Cardiac muscle cell (in vitro differentiated cells and primary cell): Measurements from ENCODE around the gene ERC2. TPM values are rescaled to one million over a fixed set of nuclear protein-coding genes. Genes with fewer than 3 reads are reported as not detected.
A peak's percentile ranks its signal among the peaks of the same experiment; 100 is the strongest.
"Not testable (repeated sequence)": the region's sequence is repeated elsewhere in the genome, so short reads cannot be mapped to it uniquely, and the experiment has no call there.

Experiments
- DNase-seq, 2 donors: peaks; one replicate each; pipeline versions ENCODE4 v3.0.0 to v3.0.0-alpha.2; 2010 to 2017; ENCODE audit warnings: low read depth in 1 of 2, low spot score in 1 of 2
- H3K27ac ChIP-seq: fragments of 200-600 bp; sonication (generic); 2 replicates; pipeline ENCODE4 v1.5.1; 2016
- H3K27me3 ChIP-seq: fragments of 200-600 bp; sonication (generic); 2 replicates; pipeline ENCODE4 v1.6.0; 2016; ENCODE audit warnings: control low read depth
- H3K36me3 ChIP-seq: fragments of 200-600 bp; sonication (generic); 2 replicates; pipeline ENCODE4 v1.5.1; 2016; ENCODE audit warnings: control low read depth
- H3K4me1 ChIP-seq: fragments of 200-600 bp; sonication (generic); 2 replicates; pipeline ENCODE4 v1.8.1; 2017; ENCODE audit warnings: low read depth, mild to moderate bottlenecking, mixed run types
- H3K4me3 ChIP-seq: fragments of 200-600 bp; sonication (generic); 2 replicates; pipeline ENCODE4 v1.5.1; 2016; ENCODE audit warnings: mild to moderate bottlenecking
- H3K9me3 ChIP-seq: fragments of 200-600 bp; sonication (generic); 2 replicates; pipeline ENCODE4 v1.5.1; 2017; ENCODE audit warnings: low read depth, mild to moderate bottlenecking, control low read depth
- CTCF ChIP-seq: IDR thresholded peaks from 2 replicates; pipeline ENCODE4 v1.5.1; 2012; ENCODE audit warnings: low read depth, mild to moderate bottlenecking, low read length
- polyA plus RNA-seq: library from polyadenylated mRNA; unstranded; fragments of >200 nt; fragmentation: Nextera tagmentation; extraction: Ambion mirVana; gene quantifications from 2 replicates; pipeline ENCODE4 v1.2.1, GENCODE V29; 2016
- total RNA-seq: library from RNA; depleted of rRNA; stranded (reverse); fragments of >200 nt; gene quantifications from 2 replicates; pipeline ENCODE4 v1.2.3, GENCODE V29; 2016

ERC2 gene
- total and polyA plus RNA-seq, 2 experiments from 2014 or later: 18.1 to 29.0 TPM

- Histone ChIP-seq H3K9me3 (no peaks in the 10 kb centered on the region), H3K4me1 (no peaks in the 10 kb centered on the region), H3K27me3 (no peaks in the 10 kb centered on the region), H3K36me3 (no peaks in the 10 kb centered on the region), H3K4me3 (no peak overlapping the region), H3K27ac (no peak overlapping the region)
- no peak for DNase-seq
- TF ChIP-seq CTCF: no peak
These were observed 962.5 kb downstream of the ERC2 start for GRCh38 chr3:55505776-55506175.

- H3K27ac ChIP-seq, H3K4me1 ChIP-seq, H3K9me3 ChIP-seq, H3K27me3 ChIP-seq, H3K36me3 ChIP-seq, H3K4me3 ChIP-seq: not testable (repeated sequence)
- DNase-seq: peak; percentile 23 to 49
- peak; percentile 26 for TF ChIP-seq CTCF
These were observed 963.2 kb downstream of the ERC2 start for GRCh38 chr3:55505102-55505501.

- DNase-seq: peak in 1 of 2 donors; percentile 5
- Histone ChIP-seq H3K9me3 (no peaks in the 10 kb centered on the region), H3K4me1 (no peaks in the 10 kb centered on the region), H3K4me3 (no peak overlapping the region), H3K36me3 (no peaks in the 10 kb centered on the region), H3K27ac (no peak overlapping the region), H3K27me3 (no peaks in the 10 kb centered on the region)
- no peak for TF ChIP-seq CTCF
These were observed 966.4 kb downstream of the ERC2 start for GRCh38 chr3:55501905-55502304.

GRCh38 chr3:55500555-55501330 lies 967.5 kb downstream of the ERC2 start:
- no peaks in the 10 kb centered on the region for H3K36me3 ChIP-seq
- no peaks in the 10 kb centered on the region for H3K9me3 ChIP-seq
- no peak overlapping the region for H3K27ac ChIP-seq
- no peaks in the 10 kb centered on the region for H3K27me3 ChIP-seq
- no peak overlapping the region for H3K4me3 ChIP-seq
- TF ChIP-seq CTCF: no peak
- no peaks in the 10 kb centered on the region for H3K4me1 ChIP-seq
- peak in 1 of 2 donors; percentile 55 for DNase-seq

GRCh38 chr3:55498520-55498919 lies 969.7 kb downstream of the ERC2 start:
- H3K9me3 ChIP-seq: no peaks in the 10 kb centered on the region
- H3K4me3 ChIP-seq: no peak overlapping the region
- no peaks in the 10 kb centered on the region for H3K36me3 ChIP-seq
- H3K4me1 ChIP-seq: no peaks in the 10 kb centered on the region
- no peak for TF ChIP-seq CTCF
- no peak for DNase-seq
- no peak overlapping the region for H3K27ac ChIP-seq
- no peaks in the 10 kb centered on the region for H3K27me3 ChIP-seq
